Naive thymus-derived CD4-positive, alpha-beta T cell (primary cell): ENCODE data around the gene DNAJB8. TPM values are rescaled to one million over a fixed set of nuclear protein-coding genes. Genes with fewer than 3 reads are reported as not detected.
A peak's percentile ranks its signal among the peaks of the same experiment; 100 is the strongest.

Experiments used
- ATAC-seq: fragments of 150-1000 bp; cut with Tn5 transposase; 2 replicates; pipeline ENCODE4 v1.10.0; 2021; ENCODE audit warnings: mild to moderate bottlenecking, moderate library complexity
- CTCF ChIA-PET: fragments of 350-600 bp; sonication (Branson Sonifier 250); formaldehyde crosslinking; loops from one replicate; lab custom pipeline; 2021; ENCODE audit warnings: antibody characterized with exemption; lab: Charles Lee
- POLR2A ChIA-PET: fragments of 350-600 bp; sonication (Branson Sonifier 250); formaldehyde crosslinking; loops from one replicate; lab custom pipeline; 2021; ENCODE audit warnings: antibody characterized with exemption, inconsistent platforms; lab: Charles Lee
- DNase-seq, 9 donors: peaks; one replicate each; pipeline versions ENCODE4 v3.0.0 to v3.0.0-alpha.2; 2020 to 2022; ENCODE audit warnings: mixed read lengths in 1 of 9
- H3K27ac ChIP-seq: one replicate; pipeline ENCODE4 v1.7.0; 2013; ENCODE audit warnings: mild to moderate bottlenecking, low read depth, low read length, moderate library complexity
- H3K27me3 ChIP-seq, 2 donors: one replicate each; pipeline ENCODE4 v1.7.0; 2013; ENCODE audit warnings: low read length in 2 of 2, mild to moderate bottlenecking in 2 of 2, moderate library complexity in 2 of 2; ENCODE audit not compliant: control insufficient read depth in 2 of 2, insufficient read depth in 2 of 2
- H3K36me3 ChIP-seq, 3 experiments: 1 replicate in 2 of 3; 2 replicates in 1 of 3; pipeline ENCODE4 v1.7.0; 2013; ENCODE audit warnings: low read length in 3 of 3, mild to moderate bottlenecking in 3 of 3, moderate library complexity in 1 of 3; ENCODE audit not compliant: insufficient read depth in 3 of 3, control insufficient read depth in 2 of 3
- H3K4me1 ChIP-seq, 2 donors: one replicate each; pipeline ENCODE4 v1.7.0; 2013; ENCODE audit warnings: low read length in 2 of 2, mild to moderate bottlenecking in 2 of 2, moderate library complexity in 1 of 2; ENCODE audit not compliant: control insufficient read depth in 2 of 2, insufficient read depth in 2 of 2
- H3K4me3 ChIP-seq: 2 replicates; pipeline ENCODE4 v1.7.0; 2013; ENCODE audit warnings: mild to moderate bottlenecking, low read length
- H3K9me3 ChIP-seq, 3 experiments: 1 replicate in 2 of 3; 2 replicates in 1 of 3; pipeline ENCODE4 v1.7.0; 2013; ENCODE audit warnings: low read length in 3 of 3; ENCODE audit not compliant: control insufficient read depth in 2 of 3
- H3K27ac Mint-ChIP-seq, 9 donors: one replicate each; pipeline ENCODE4 v1.8.0; 2020 to 2022; ENCODE audit warnings: mixed read lengths in 9 of 9, mild to moderate bottlenecking in 8 of 9, moderate library complexity in 5 of 9, inconsistent platforms in 2 of 9
- H3K27me3 Mint-ChIP-seq, 5 donors: one replicate each; pipeline ENCODE4 v1.8.0; 2021 to 2022; ENCODE audit warnings: mixed read lengths in 5 of 5, mild to moderate bottlenecking in 1 of 5
- H3K36me3 Mint-ChIP-seq, 5 donors: one replicate each; pipeline ENCODE4 v1.8.0; 2020 to 2022; ENCODE audit warnings: mixed read lengths in 5 of 5, mild to moderate bottlenecking in 3 of 5, inconsistent platforms in 1 of 5
- H3K4me1 Mint-ChIP-seq, 7 donors: one replicate each; pipeline ENCODE4 v1.8.0; 2020 to 2022; ENCODE audit warnings: mixed read lengths in 7 of 7, mild to moderate bottlenecking in 3 of 7, inconsistent platforms in 1 of 7
- H3K4me3 Mint-ChIP-seq, 10 donors: one replicate each; pipeline ENCODE4 v1.8.0; 2020 to 2022; ENCODE audit warnings: mild to moderate bottlenecking in 10 of 10, mixed read lengths in 10 of 10, moderate library complexity in 6 of 10, inconsistent platforms in 2 of 10
- H3K9me3 Mint-ChIP-seq, 11 donors: one replicate each; pipeline ENCODE4 v1.8.0; 2020 to 2022; ENCODE audit warnings: mixed read lengths in 11 of 11, mild to moderate bottlenecking in 4 of 11, inconsistent platforms in 1 of 11, moderate library complexity in 1 of 11
- intact Hi-C, 2 donors: fragments of 100-400 bp; cut with micrococcal nuclease; formaldehyde crosslinking; loops; one replicate each; pipeline ENCODE4 v1.15.1; 2023
- polyA plus RNA-seq, 2 donors: library from polyadenylated mRNA; unstranded; fragments of 300-500 nt; fragmentation: Illumina TruSeq; gene quantifications; one replicate each; pipeline ENCODE4 v1.2.3, GENCODE V29; 2021
- total RNA-seq, 6 experiments: library from RNA in 5 of 6; stranded (reverse) in 5 of 6; gene quantifications; 1 replicate in 5 of 6; 2 replicates in 1 of 6; pipeline ENCODE4 v1.2.3 and lab custom pipeline; 2021 to 2026

DNAJB8 gene
- total and polyA plus RNA-seq, 7 experiments from 2014 or later: not detected

DNA sequence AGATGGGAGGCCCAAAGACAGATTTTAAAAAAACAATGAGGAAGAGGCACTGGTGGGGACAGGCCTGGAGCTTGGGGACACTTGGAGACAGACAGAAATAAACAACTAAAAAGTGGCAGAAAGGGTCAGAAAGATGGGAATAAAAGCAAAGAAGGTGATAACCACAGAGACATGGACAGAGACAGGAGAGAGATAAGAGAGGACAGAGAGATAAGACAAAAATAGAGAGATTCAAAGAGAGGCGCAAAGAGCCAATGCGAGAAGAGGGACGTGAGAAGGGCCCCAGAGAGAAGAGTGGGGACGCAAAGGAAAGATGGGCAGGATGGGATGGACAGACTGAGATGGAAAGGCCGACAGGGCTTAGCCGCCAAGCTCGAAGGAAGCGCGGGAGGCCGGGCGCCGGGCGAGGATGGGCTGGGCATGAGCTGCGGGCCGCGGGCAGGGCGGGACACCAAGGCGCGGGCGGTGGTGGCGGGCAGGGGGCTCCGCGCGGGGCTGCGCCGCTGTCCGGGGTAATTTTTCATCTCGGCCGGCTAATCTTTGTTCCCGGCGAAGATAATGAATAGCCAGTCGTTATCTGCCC lies 29.4 kb upstream of the DNAJB8 start:
- no peaks in the 10 kb centered on the region for H3K9me3 ChIP-seq
- Mint-ChIP-seq H3K27me3 (peaks cover 60 to 74% (median 62%) of the 10 kb centered on the region in 5 donors), H3K4me1 (peaks cover 12 to 20% (median 14%) of the 10 kb centered on the region in 7 donors), H3K36me3 (no peaks in the 10 kb centered on the region), H3K9me3 (peaks cover 0 to 6% (median 0%) of the 10 kb centered on the region in 11 donors), H3K4me3 (peak overlapping the region; percentile 33 to 81 (median 62)), H3K27ac (peak overlapping the region in 2 of 9 donors; percentile 22 to 44)
- no peak for ATAC-seq
- H3K4me1 ChIP-seq: peaks cover 0 to 17% of the 10 kb centered on the region in 2 donors
- no peaks in the 10 kb centered on the region for H3K36me3 ChIP-seq
- DNase-seq: peak in 1 of 9 donors; percentile 21
- H3K4me3 ChIP-seq: no peak overlapping the region
- H3K27me3 ChIP-seq: peaks cover 7 to 10% of the 10 kb centered on the region in 2 donors
- CTCF ChIA-PET: interaction anchor here (0.9 to 1.7 kb wide), 4 partner anchors 10 to 400 kb away, joined by 3 to 5 read pairs (median 4); no protein-coding TSS in a partner anchor
- no peak overlapping the region for H3K27ac ChIP-seq
- POLR2A ChIA-PET: interaction anchor here (0.6 kb wide), 1 partner anchor 175 kb away, joined by 3 read pairs; no protein-coding TSS in a partner anchor
- intact Hi-C loops: loop anchor here (2.0 to 10.0 kb wide), 5 partner anchors 111 to 484 kb away; no protein-coding TSS in a partner anchor

DNA sequence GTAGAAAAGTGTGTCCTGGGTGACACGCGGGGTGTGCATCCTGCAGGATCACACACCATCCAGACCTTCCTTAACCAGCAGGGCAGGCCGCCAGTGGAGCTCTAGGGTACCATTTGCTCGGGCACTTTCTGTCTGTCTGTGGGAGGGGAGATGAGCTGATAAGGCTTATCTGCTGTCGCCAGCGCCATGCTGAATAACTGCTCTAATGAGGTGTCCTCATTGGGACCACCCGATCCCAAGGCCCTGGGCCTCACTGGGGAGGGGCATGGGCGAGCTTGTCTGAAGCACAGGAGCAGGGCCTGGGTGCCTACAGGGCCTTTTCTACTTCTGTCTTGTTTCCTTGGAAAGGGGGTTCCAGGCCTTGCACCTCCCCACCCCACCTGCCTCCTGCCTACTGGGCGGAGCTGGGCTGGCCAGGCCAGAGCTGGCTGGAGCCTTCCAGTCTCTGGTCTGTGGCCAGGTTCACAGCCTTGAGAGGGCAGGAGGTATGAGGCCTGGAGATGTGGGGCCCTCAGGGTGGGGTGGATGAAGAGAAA lies 28.8 kb upstream of the DNAJB8 start:
- intact Hi-C loops: loop anchor here (5.0 to 10.0 kb wide), 4 partner anchors 112 to 483 kb away; no protein-coding TSS in a partner anchor
- peak overlapping the region in 7 of 10 donors; percentile 33 to 81 (median 62) for H3K4me3 Mint-ChIP-seq

GRCh38 chr3:128494367-128494650 lies 27.6 kb upstream of the DNAJB8 start:
- Mint-ChIP-seq H3K27ac (peak overlapping the region in 1 of 9 donors; percentile 33), H3K27me3 (peaks cover 56 to 74% (median 58%) of the 10 kb centered on the region in 5 donors), H3K9me3 (peaks cover 0 to 4% (median 0%) of the 10 kb centered on the region in 11 donors), H3K36me3 (no peaks in the 10 kb centered on the region), H3K4me1 (peaks cover 17 to 35% (median 19%) of the 10 kb centered on the region in 7 donors), H3K4me3 (peak overlapping the region in 4 of 10 donors; percentile 2 to 15 (median 10))
- H3K27me3 ChIP-seq: peaks cover 11 to 24% of the 10 kb centered on the region in 2 donors
- intact Hi-C loops: loop anchor here in 1 of 2 donors (5.0 to 10.0 kb wide), 2 partner anchors 270 to 417 kb away; no protein-coding TSS in a partner anchor
- H3K36me3 ChIP-seq: no peaks in the 10 kb centered on the region
- H3K4me1 ChIP-seq: peaks cover 0 to 27% of the 10 kb centered on the region in 2 donors
- no peak overlapping the region for H3K27ac ChIP-seq
- ATAC-seq (no peak), DNase-seq (no peak)
- H3K9me3 ChIP-seq: no peaks in the 10 kb centered on the region
- CTCF ChIA-PET: interaction anchor here (1.7 kb wide), 1 partner anchor 12 kb away, joined by 5 read pairs; no protein-coding TSS in a partner anchor
- POLR2A ChIA-PET: no interaction called here
- H3K4me3 ChIP-seq: no peak overlapping the region

More for the DNA sequence above, 28.8 kb upstream of the DNAJB8 start:
- Mint-ChIP-seq H3K27ac (no peak overlapping the region), H3K9me3 (peaks cover 0 to 5% (median 0%) of the 10 kb centered on the region in 11 donors), H3K36me3 (no peaks in the 10 kb centered on the region), H3K4me1 (peaks cover 12 to 25% (median 14%) of the 10 kb centered on the region in 7 donors), H3K27me3 (peaks cover 55 to 74% (median 57%) of the 10 kb centered on the region in 5 donors)
- H3K27ac ChIP-seq: no peak overlapping the region
- H3K9me3 ChIP-seq: no peaks in the 10 kb centered on the region
- peaks cover 8 to 14% of the 10 kb centered on the region in 2 donors for H3K27me3 ChIP-seq
- peaks cover 0 to 21% of the 10 kb centered on the region in 2 donors for H3K4me1 ChIP-seq
- ChIA-PET POLR2A (interaction anchor here (0.6 kb wide), 1 partner anchor 174 kb away, joined by 3 read pairs; no protein-coding TSS in a partner anchor), CTCF (interaction anchor here (0.6 to 1.7 kb wide), 4 partner anchors 11 to 338 kb away, joined by 3 to 5 read pairs (median 4); no protein-coding TSS in a partner anchor)
- H3K4me3 ChIP-seq: no peak overlapping the region
- ATAC-seq (no peak), DNase-seq (peak in 1 of 9 donors; percentile 19)
- H3K36me3 ChIP-seq: no peaks in the 10 kb centered on the region

- Mint-ChIP-seq H3K27me3 (peaks cover 53 to 74% (median 56%) of the 10 kb centered on the region in 5 donors), H3K4me1 (peaks cover 18 to 36% (median 19%) of the 10 kb centered on the region in 7 donors), H3K4me3 (peak overlapping the region in 8 of 10 donors; percentile 37 to 73 (median 60)), H3K36me3 (no peaks in the 10 kb centered on the region), H3K9me3 (peaks cover 0 to 4% (median 0%) of the 10 kb centered on the region in 11 donors), H3K27ac (peak overlapping the region in 1 of 9 donors; percentile 43)
- no peak for ATAC-seq
- no peaks in the 10 kb centered on the region for H3K36me3 ChIP-seq
- H3K4me1 ChIP-seq: peaks cover 1 to 31% of the 10 kb centered on the region in 2 donors
- no peaks in the 10 kb centered on the region for H3K9me3 ChIP-seq
- peaks cover 12 to 25% of the 10 kb centered on the region in 2 donors for H3K27me3 ChIP-seq
- no peak overlapping the region for H3K4me3 ChIP-seq
- peak in 1 of 9 donors; percentile 14 for DNase-seq
- POLR2A ChIA-PET: interaction anchor here (0.6 kb wide), 1 partner anchor 198 kb away, joined by 3 read pairs; no protein-coding TSS in a partner anchor
- CTCF ChIA-PET: no interaction called here
- intact Hi-C loops: loop anchor here in 1 of 2 donors (5.0 to 10.0 kb wide), 2 partner anchors 269 to 416 kb away; no protein-coding TSS in a partner anchor
- no peak overlapping the region for H3K27ac ChIP-seq
Observed at GRCh38 chr3:128493570-128494366, 27.1 kb upstream of the DNAJB8 start.

- peaks cover 0 to 4% (median 0%) of the 10 kb centered on the region in 11 donors for H3K9me3 Mint-ChIP-seq
- Histone ChIP-seq H3K4me1 (peaks cover 10 to 40% of the 10 kb centered on the region in 2 donors), H3K27me3 (peaks cover 9 to 34% of the 10 kb centered on the region in 2 donors), H3K36me3 (no peaks in the 10 kb centered on the region), H3K27ac (no peak within 1 kb of the TSS), H3K4me3 (no peak within 1 kb of the TSS), H3K9me3 (no peaks in the 10 kb centered on the region)
- H3K27ac Mint-ChIP-seq: peak within 1 kb of the TSS in 2 of 9 donors; percentile 13 to 43
- CTCF ChIA-PET: interaction anchor here (0.6 kb wide), 1 partner anchor 721 kb away, joined by 4 read pairs; no protein-coding TSS in a partner anchor
- intact Hi-C loops: loop anchor here in 1 of 2 donors (5.0 to 10.0 kb wide), 2 partner anchors 268 to 416 kb away; no protein-coding TSS in a partner anchor
- H3K4me3 Mint-ChIP-seq: peak within 1 kb of the TSS; percentile 37 to 74 (median 62)
- peak in 4 of 9 donors; percentile 36 to 41 (median 39) for DNase-seq
- H3K4me1 Mint-ChIP-seq: peaks cover 18 to 36% (median 23%) of the 10 kb centered on the region in 7 donors
- peaks cover 47 to 74% (median 54%) of the 10 kb centered on the region in 5 donors for H3K27me3 Mint-ChIP-seq
- no peaks in the 10 kb centered on the region for H3K36me3 Mint-ChIP-seq
- POLR2A ChIA-PET: interaction anchor here (0.6 kb wide), 1 partner anchor 197 kb away, joined by 3 read pairs; no protein-coding TSS in a partner anchor
- peak; percentile 28 for ATAC-seq
Observed at GRCh38 chr3:128492671-128493569, 26.2 kb upstream of the DNAJB8 start, which contains the start of gene GATA2. Gene GATA2 (minus strand): TSS chr3:128493201. CDS start chr3:128487031, 6,170 bp downstream.
